SKM-1 treated with dmso at 0.1 percent for 144 hours (cell line): ENCODE results near the gene FAM174C.
A peak's percentile ranks its signal among the peaks of the same experiment; 100 is the strongest.
"Not testable (repeated sequence)": the region's sequence is repeated elsewhere in the genome, so short reads cannot be mapped to it uniquely, and the experiment has no call there.

ENCODE experiments used
- DNase-seq: peaks from one replicate; lab custom pipeline; 2025; ENCODE audit not compliant: unreplicated experiment; lab: John Stamatoyannopoulos, UW

The FAM174C gene

DNA sequence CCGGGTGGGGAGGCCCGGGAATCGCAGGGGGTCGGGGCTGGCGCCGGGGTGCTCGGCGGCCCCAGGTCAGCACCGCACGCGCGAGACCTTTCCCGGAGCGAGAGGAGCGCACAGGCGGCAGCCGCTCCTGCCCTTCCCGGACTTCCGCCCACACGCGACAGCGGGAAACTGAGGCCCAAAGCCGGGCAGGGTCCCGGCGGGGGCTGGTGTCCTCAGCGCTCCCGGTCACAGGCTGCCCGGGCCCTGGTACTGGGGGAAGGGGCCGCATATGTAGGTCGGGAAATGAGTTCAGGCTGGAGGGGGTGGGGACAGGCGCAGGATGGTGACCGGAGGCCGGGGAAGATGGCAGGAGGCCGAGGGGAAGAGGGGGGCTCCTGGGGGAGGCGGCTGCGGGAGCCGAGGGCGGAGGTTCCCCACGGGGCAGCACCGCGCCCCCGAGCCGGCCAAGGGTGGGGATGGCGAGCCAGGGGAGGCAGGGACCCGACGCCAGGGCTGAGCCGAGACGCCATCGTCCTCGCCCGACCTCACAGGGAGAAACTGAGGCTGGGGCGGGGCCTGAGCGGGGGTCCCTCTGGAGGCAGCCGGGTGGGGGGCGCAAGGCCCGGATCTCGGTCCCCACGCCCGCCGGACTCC lies 38.2 kb upstream of the FAM174C start:
- DNase-seq = no peak

DNA sequence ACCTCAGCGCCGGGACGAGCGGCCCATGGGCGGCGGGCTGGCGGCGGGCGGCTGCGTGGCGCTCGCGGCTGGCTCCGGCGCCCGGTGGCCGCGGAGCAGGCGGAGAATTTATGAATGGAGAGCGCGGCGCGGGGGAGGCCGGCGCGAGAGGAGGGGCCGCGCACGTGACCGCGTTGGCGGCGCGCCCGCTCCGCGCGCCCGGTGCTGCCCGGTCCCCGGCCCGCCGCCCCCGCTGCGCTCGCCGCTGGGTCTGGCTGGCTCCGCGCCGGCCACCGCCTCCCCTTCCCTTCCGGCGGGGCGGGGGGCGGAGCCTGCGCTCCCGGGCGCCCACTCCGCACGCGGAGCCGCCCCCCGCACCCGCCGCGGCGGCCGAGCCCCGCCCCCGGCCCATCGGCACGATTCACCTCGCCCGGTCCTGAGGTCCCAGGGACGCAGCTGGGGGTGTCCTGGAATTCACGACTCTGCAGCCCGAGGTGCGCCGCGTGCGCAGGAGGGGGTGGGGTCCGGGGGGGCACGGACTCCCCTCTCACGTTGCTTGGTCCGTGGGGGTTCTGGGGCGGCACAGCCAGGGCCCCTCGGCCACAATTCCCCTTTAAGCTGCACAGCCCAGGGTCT lies 37.5 kb upstream of the FAM174C start, which contains the start of gene CBARP:
Gene CBARP (minus strand): TSS at position 252 of the 615 bp plus-strand sequence. CDS start 1,905 bp downstream, outside the sequence.
- DNase-seq = no peak

DNA sequence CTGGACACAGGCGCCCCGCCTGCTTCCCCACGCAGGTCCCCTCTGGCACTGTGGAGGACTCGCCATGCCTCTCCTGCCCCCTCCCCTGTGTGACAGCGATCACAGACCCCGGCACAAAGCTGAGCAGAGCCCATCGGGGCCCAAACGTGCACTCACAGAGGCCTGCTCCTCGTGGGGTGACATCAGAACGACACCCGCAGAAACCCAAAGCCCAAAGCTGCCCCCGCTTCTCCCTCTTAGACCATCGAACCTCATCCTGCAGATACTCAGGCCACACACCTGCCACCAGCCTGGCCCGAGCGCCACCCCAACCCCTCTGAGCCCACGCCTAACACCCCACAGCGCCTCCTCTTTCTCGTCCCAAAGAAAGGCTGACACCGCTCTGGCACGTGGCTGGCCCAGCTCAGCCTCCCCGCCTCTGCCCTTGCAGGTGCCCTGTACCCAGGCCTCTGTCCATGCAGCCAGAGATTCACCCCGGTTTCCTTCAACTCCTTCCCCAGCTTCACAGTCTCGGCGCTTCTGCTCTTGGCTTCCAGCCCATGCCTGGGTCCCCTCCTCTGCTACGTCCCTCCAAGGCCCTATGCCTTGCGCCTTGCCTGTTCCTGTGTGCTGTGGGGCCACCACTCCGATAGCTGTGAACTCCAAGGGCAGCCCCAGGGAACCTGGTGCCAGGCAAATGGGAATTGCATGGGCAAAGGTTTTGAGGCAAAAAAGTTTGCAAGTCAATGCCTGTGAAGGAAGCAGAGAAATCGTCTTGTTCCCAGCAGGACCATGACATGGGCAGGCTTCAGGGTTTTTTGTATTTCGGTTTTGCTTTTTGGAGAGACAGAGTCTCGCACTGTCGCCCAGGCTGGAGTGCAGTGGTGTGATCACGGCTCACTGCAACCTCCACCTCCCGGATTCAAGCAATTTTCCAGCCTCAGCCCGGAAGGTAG lies 36.7 kb upstream of the FAM174C start:
- no peak for DNase-seq

DNA sequence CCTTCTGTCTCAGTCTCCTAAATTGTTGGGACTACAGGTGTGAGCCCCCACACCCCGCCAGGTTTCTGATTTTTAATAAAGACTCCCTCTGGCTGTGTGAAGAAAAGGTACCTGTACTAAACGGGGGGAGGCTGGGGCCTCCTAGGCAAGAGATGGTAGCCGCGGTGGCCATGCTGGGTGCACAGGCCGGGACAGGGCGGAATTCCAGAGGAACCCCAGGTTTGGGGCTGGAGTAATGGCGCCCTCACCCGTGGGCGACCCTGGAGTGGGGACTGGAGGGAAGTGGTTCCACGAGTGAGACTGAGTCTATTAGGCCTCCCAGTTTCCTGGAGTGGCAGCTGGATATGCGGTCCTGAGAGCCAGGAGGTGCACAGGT lies 35.9 kb upstream of the FAM174C start:
- no peak for DNase-seq

DNA sequence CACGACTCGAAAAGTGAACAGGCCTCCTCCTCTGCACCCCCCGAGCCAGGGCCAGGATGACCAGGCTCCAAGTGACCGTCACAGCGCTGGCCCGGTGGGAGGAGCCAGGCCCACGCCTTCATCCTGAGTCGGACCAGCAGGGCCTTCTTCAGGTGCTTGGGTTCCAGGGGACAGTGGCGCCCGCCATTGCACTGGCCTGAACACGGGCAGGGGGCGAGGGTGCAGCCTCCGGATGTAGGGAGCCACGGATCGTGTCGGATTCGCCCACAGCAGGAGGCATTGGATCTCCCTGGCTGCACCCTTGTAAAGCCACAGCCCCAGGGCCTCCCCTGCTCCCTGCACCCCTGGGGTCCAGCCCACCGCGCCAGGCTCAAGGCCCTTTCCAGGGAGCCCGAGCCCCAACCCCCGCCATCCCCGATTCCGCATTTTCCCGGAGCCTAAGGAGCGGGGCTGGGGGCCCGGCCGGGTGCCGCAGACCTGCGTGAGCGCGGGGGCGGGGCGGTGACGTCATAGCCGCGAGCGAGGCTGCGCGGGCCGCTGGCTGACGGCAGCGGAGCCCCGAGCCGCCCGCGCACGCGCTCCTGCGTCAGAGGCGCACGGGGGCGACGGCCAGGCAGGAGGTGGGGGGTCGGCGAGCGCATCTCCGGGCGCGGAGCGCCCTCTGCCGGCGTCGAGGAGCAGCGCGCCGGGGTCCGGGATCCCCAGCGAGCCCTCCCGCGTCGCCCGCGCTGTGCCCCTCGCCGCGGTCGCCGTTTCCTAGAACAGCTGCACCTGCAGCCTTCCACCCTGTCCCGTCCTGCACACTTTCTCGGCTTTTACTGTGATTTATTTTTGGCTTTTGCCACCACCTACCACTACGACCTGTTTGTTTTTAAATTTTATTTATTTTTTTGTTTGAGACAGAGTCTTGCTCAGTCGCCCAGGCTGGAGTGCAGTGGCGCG lies 35.3 kb upstream of the FAM174C start:
- DNase-seq = peak; percentile 71

DNA sequence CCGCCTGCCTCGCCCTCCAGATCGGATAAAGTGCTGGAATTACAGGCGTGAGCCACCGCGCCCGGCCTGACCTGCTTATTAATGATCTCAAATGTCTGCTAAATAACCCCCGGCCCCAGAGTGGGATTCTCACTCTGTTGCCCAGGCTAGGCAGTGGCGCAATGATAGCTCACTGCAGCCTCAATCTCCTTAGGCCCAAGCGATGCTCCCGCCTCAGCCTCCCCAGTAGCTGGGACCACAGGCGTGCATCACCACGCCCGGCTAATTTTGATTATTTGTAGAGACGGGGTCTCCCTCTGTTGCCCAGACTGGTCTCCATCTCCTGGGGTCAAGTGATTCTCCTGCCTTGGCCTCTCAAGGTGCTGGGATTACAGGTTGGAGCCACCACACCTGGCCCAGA lies 34.4 kb upstream of the FAM174C start:
- DNase-seq = no peak

DNA sequence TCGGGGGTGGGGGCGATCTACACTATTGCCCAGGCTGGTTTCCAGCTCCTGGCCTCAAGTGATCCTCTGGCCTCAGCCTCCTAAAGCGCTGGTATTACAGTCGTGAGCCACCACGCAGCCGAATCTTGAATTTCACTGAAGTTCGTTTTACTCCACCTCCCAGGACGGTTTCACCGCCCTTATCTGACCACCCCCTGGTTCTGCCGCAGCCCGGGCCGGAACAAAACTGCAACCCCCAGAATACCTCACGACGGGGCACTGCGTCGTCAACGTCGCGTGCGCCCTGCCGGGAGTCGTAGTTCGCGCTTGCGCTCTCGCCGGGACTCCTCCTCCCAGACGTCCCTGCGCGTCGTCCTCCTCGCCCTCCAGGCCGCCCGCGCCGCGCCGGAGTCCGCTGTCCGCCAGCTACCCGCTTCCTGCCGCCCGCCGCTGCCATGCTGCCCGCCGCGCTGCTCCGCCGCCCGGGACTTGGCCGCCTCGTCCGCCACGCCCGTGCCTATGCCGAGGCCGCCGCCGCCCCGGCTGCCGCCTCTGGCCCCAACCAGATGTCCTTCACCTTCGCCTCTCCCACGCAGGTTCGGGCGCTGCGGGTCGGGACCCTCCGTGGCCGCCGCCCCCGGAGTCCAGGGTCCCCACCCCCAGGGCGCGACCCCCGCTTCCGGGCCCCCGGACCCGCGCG lies 33.8 kb upstream of the FAM174C start, which contains the start of gene ATP5F1D:
Gene ATP5F1D (plus strand): TSS at position 335 of the 679 bp plus-strand sequence. CDS start 100 bp downstream, at position 435.
- DNase-seq = peak; percentile 78

DNA sequence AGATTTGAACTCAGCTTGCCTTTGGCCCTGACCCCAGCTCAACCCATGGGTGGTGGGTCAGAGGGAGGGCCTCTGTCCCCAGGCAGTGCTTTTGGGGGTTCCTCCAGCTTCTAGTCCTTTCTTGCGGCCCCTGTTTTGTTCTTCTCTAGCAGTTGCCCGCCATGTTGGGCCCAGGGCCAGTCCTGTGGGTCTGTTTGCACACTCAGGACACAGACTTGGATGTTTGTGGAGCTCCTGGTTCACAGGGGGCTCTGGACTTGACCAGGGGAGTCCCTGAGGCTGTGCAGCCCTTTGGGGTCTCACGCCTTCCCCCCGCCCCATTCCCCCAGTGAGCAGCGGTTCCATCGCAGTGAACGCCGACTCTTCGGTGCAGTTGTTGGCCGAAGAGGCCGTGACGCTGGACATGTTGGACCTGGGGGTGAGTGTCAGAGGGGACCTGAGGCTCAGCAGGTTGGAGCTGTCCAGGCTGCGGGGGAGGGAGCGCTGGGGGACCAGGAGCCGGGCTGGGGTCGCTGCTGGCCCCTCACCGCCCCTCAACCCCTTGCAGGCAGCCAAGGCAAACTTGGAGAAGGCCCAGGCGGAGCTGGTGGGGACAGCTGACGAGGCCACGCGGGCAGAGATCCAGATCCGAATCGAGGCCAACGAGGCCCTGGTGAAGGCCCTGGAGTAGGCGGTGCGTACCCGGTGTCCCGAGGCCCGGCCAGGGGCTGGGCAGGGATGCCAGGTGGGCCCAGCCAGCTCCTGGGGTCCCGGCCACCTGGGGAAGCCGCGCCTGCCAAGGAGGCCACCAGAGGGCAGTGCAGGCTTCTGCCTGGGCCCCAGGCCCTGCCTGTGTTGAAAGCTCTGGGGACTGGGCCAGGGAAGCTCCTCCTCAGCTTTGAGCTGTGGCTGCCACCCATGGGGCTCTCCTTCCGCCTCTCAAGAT lies 31.3 kb upstream of the FAM174C start:
- DNase-seq = peak; percentile 73

DNA sequence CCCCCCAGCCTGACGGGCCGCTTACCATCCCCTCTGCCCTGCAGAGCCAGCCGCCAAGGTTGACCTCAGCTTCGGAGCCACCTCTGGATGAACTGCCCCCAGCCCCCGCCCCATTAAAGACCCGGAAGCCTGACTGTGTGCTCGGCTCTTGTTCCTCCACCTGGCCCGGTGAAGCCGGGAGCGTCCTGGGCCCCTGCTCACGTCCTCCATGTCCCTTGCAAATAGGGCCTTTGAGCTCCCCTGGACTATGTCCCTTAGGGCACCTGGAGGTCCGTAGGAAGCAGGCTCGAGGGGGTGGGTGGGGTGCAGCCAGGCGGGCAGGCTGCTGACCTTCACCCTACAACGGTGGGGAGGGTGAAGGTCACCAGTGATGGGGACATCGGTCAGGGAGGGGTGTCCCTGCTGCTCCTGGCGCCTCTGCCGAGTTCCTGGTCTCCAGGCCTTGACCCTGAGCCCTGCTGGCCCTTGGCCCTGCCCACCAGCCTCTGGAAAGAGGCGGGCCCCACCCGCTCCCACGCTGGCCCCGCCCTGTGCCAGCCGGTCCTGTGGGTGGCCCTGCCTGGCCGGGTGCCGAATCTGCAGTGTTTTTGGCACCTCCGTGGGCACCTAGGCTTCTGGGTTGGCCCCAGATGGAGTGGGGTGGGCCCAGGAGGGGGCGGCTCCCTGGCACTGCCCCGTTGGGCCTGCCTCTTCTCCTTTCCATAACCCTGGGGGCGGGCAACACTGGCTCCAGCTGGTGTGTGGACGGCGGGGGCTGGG lies 30.5 kb upstream of the FAM174C start:
- DNase-seq = no peak

DNA sequence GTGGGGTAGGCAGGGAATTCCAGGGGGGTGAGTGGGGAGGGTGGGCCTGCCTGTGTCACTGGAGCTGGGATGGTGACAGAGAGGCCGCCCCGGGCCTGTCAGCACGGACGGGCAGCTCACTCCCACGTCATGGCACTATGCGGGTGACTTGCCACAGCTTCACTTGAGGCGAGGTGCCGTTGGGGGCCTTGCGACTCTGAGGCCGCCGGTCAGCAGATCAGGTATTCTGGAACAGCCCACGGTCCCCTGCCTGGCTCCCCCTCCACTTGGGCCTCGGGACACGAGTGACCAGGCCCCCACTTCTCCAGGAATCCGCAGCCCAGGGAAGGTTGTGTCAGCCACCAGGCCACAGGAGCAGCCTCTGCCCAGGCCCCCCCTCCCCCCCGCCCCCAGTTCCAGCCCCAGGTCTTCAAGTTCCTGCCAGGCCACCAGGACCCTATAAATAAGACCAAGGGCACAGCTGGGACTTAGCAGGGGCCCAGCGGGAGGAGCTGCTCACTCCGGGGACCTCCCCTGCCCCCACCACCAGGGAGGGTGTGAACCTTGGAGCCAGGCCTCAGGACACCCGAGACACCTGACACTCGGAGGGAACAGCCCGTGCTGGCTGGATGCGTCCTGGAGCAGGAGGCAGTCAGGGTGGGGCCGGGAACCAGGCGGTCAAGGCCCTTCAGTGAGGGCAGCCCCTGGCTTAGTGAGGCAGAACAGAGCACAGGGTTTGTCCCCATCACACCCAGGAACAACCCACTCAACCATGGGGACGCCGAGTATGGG lies 29.7 kb upstream of the FAM174C start:
- DNase-seq = no peak

DNA sequence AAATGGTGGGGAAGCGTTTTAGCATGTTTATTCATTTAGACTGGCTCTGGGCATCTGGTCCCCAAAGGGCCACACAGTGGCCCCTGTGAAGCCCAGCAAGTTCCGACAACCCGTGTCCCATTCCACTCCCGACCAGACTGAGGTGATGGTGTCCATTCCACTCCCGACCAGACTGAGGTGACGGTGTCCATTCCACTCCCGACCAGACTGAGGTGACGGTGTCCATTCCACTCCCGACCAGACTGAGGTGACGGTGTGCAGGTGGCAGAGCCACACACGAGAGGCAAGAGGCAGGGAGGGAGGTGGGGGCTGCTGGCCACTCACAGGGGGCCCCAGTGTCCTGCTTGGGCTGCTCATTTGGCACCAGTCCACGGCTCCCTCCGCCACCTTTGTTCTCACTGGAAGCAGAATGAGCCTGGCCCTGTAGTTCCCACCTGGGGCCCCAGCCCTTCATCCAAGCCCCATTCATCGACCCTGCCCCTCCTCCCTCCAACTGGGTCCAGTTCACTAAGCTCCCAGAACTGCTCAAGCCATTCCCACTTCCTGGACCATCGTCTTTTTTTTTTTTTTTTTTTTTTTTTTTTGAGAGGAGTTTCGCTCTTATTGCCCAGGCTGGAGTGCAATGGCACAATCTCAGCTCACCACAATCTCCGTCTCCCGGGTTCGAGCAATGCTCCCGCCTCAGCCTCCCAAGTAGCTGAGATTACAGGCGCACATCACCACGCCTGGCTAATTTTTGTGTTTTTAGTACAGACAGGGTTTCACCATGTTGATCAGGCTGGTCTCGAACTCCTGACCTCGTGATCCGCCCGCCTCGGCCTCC lies 28.9 kb upstream of the FAM174C start:
- DNase-seq = not testable (repeated sequence)

DNA sequence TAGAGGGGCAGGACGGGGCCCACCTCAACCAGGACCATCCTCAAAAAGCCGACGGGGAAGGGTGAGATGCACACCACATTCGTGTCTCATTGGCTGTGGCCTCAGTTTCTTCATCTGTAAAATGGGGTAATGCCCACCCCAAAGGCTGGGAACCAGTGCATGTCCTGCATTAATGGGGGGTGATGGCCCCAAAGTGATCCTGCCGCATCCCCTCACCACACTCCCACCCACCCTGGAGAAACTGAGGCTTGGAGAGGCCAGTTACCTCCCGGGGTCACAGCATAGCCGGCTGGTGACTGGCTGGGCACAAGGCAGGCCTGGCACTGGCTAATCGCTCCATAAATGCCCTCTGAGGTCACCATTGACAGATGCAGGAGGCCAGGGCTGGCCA lies 27.6 kb upstream of the FAM174C start:
- DNase-seq = no peak

DNA sequence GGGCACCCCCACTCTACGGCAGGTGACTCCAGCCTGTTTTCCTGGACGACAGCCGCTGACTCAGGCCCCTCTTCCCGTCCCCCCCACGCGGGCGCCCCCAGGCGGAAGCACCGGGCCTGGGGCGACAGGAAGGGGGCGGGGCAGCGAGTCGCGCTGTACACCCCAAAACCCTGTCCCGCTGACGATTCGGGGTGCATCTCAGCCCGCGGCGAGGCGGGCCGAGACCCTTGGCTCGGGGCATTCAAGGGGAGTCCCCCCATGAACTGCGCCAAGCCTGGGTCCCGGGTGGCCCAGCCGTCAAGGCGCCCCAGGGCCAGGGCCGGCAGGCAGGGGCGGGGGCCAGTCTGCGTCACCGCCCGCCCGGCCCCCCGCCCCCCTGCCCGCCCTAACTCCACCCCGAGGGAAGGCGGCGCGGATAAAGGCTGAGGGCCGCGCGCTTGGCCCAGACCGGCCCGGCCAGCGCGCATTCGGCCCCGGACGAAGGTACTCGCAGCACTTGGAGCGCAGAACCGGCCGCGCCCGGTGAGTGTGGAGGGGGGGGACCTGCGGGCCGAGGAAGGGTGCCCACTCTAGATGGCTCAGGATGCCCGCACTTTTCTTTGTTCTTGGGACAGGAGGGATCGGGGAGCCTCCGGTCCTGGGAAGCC lies 27.1 kb upstream of the FAM174C start, which contains the start of gene MIDN:
Gene MIDN (plus strand): TSS at position 445 of the 647 bp plus-strand sequence. CDS start 1,714 bp downstream, outside the sequence.
- DNase-seq = no peak

DNA sequence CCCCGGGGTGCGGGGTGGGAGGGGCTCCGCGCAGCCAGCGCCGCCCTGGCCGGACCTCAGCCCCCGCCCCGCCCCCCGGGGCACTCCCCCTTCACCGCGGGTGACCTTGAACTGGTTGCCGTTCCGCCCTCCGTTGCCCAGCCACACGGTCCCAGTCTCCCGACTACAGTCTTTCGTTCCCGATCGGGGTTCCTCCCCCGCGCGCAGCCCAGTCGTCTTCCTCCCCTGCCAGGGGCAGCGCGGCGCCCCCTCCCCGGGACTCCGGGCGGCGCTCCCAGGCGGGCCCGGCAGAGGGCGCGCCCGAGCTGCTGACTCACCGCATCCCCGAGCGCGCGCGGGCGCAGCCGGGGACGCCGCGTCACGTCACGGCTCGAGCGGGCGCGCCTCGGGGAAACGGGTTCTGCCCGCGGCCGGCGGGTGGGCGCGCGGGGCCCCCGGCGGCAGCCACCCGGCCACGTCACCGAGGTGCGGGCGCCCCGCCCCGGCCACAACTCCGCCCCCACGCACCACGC lies 26.5 kb upstream of the FAM174C start:
- DNase-seq = peak; percentile 62

DNA sequence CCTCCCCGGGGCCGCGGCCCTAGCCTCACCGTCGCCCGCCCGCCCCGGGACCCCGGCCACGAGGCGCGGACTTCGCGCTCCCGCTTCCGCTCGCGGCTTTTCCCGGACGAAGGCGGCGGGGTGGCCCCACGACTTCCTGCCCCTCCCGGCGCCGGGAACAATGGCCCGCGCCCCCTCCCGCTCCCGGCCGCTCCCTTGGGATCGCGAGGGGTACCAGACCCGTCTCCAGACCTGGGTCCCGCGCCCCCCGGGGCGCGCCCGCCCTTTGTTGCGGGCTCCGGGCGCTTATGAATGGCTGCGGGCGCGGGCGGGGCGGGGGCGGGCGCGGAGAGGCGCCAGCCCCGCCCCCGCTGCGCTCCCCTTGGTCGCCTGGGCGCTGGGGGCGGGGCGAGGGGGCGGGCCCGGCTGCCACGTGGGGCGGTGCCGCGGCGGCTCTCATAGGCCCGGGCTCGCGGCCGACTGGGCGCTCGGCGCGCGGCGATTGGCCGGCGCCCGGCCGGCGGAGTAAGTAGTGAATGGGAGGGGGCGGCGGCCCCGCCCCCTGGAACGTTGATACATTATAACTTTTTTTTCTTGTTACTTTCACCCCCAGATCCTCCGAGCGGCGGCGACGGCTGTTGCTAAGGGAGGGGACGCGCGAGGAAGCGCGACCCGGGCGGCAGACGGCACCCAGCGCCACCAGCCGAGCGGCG lies 25.9 kb upstream of the FAM174C start:
- DNase-seq = peak; percentile 91
